Mesothelial cell of epicardium (in vitro differentiated cells): ENCODE data around the gene MTOR. TPM values are rescaled to one million over a fixed set of nuclear protein-coding genes. Genes with fewer than 3 reads are reported as not detected.

Experiments used
- DNase-seq, 2 experiments: peaks; one replicate each; pipeline ENCODE4 v3.0.0; 2021; ENCODE audit warnings: low spot score in 2 of 2; ENCODE audit not compliant: unreplicated experiment in 2 of 2
- H3K27ac Mint-ChIP-seq: 2 replicates; pipeline ENCODE4 v1.8.0; 2021; ENCODE audit warnings: mixed read lengths
- H3K27me3 Mint-ChIP-seq: 2 replicates; pipeline ENCODE4 v1.8.0; 2021; ENCODE audit warnings: low read depth, mixed read lengths
- H3K36me3 Mint-ChIP-seq: 2 replicates; pipeline ENCODE4 v1.8.0; 2021; ENCODE audit warnings: mixed read lengths
- H3K4me1 Mint-ChIP-seq: 2 replicates; pipeline ENCODE4 v1.8.0; 2021; ENCODE audit warnings: mixed read lengths
- H3K4me3 Mint-ChIP-seq: 2 replicates; pipeline ENCODE4 v1.8.0; 2021; ENCODE audit warnings: mild to moderate bottlenecking, moderate library complexity, mixed read lengths
- H3K9me3 Mint-ChIP-seq: 2 replicates; pipeline ENCODE4 v1.8.0; 2021; ENCODE audit warnings: mixed read lengths
- total RNA-seq: library from RNA; stranded (reverse); gene quantifications from 3 replicates; pipeline ENCODE4 v1.2.1, GENCODE V29; 2021
- TF ChIP-seq, protein P1 (sequence below): fragments of 200-600 bp; sonication (generic); IDR thresholded peaks from one replicate; pipeline ENCODE4 v1.5.0; 2021; ENCODE audit warnings: antibody characterized with exemption; ENCODE audit not compliant: unreplicated experiment

Gene MTOR
- total RNA-seq, 1 donor from 2014 or later: 49.3 TPM

GRCh38 chr1:11266268-11267074 is 4.1 kb upstream of the MTOR start:
- TF ChIP-seq, protein P1, sequence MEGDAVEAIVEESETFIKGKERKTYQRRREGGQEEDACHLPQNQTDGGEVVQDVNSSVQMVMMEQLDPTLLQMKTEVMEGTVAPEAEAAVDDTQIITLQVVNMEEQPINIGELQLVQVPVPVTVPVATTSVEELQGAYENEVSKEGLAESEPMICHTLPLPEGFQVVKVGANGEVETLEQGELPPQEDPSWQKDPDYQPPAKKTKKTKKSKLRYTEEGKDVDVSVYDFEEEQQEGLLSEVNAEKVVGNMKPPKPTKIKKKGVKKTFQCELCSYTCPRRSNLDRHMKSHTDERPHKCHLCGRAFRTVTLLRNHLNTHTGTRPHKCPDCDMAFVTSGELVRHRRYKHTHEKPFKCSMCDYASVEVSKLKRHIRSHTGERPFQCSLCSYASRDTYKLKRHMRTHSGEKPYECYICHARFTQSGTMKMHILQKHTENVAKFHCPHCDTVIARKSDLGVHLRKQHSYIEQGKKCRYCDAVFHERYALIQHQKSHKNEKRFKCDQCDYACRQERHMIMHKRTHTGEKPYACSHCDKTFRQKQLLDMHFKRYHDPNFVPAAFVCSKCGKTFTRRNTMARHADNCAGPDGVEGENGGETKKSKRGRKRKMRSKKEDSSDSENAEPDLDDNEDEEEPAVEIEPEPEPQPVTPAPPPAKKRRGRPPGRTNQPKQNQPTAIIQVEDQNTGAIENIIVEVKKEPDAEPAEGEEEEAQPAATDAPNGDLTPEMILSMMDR: no peak
- Mint-ChIP-seq H3K36me3 (no peaks in the 10 kb centered on the region), H3K27me3 (peaks cover 3% of the 10 kb centered on the region), H3K4me1 (peaks cover 9% of the 10 kb centered on the region), H3K27ac (no peak overlapping the region), H3K4me3 (no peak overlapping the region), H3K9me3 (no peaks in the 10 kb centered on the region)
- no peak for DNase-seq

GRCh38 chr1:11256299-11256698 is 6.1 kb downstream of the MTOR start:
- peaks cover under 1% of the 10 kb centered on the region for H3K4me1 Mint-ChIP-seq
- H3K27me3 Mint-ChIP-seq: no peaks in the 10 kb centered on the region
- no peak overlapping the region for H3K4me3 Mint-ChIP-seq
- H3K9me3 Mint-ChIP-seq: no peaks in the 10 kb centered on the region
- H3K36me3 Mint-ChIP-seq: peaks cover 51% of the 10 kb centered on the region
- no peak for DNase-seq
- TF ChIP-seq, protein P1: no peak
- no peak overlapping the region for H3K27ac Mint-ChIP-seq

DNA sequence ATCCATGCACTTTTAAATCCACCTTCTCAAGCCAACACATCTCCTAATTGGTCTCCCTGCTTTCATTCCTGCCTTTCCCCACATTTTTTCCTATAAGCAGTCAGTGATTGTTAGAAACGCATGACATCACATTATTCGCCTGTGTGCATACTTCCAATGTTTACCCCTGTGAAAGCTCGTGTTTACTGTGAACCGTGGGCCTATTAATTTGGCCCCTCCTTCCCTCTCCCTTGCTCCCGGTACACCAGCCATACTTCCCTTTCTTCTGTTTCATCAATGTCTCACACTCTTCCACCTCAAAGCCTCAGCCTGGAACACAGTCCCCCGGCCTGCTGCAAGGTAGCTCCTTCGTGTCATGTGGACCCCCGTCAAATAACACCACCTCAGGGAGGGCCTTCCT is 9.1 kb downstream of the MTOR start:
- Mint-ChIP-seq H3K4me3 (no peak overlapping the region), H3K9me3 (peaks cover 10% of the 10 kb centered on the region), H3K27ac (no peak overlapping the region), H3K27me3 (no peaks in the 10 kb centered on the region), H3K36me3 (peaks cover 55% of the 10 kb centered on the region), H3K4me1 (no peaks in the 10 kb centered on the region)
- DNase-seq: no peak
- TF ChIP-seq, protein P1: no peak

DNA sequence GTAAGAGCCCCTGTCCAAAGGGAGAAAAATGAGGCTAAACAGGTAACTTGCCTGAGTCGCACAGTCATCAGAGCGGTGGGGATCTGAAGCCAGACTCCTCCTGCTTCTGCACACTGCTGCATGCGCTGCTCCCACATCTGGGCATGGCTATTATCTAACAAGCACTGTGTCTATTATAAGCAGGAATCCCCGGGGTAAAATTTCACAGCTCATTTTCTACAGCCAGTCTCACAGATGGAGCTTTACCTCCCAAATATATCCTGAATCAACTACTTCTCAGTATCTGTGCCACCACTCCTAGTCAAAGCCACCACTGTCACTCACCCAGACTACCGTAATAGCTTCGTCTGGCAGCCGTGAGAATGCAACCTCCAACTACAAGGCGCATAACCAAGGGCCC is 9.8 kb downstream of the MTOR start:
- Mint-ChIP-seq H3K4me1 (no peaks in the 10 kb centered on the region), H3K27me3 (no peaks in the 10 kb centered on the region), H3K27ac (no peak overlapping the region), H3K36me3 (peaks cover 57% of the 10 kb centered on the region), H3K9me3 (peaks cover 10% of the 10 kb centered on the region), H3K4me3 (no peak overlapping the region)
- TF ChIP-seq, protein P1: no peak
- no peak for DNase-seq

DNA sequence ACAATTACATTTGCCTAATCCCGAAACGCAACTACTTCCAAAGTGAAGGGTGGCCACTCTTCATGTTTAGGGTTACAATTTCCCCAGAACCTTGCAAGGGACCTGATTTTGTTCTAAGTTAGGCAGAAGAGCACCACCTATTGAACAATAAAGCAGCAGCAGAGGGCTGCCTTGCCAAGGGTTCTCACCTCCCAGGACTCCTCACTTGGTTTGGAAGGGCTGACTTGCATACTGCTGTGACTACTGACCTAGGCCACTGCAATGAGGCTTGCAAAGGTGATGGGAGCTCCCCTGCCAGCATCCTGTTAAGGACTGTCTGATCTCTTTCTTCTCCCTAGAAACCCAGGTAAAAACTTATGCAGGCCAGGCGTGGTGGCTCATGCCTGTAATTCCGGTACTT is 14.2 kb downstream of the MTOR start:
- Mint-ChIP-seq H3K4me1 (no peaks in the 10 kb centered on the region), H3K27me3 (no peaks in the 10 kb centered on the region), H3K36me3 (peaks cover 43% of the 10 kb centered on the region), H3K9me3 (peaks cover 10% of the 10 kb centered on the region), H3K4me3 (no peak overlapping the region), H3K27ac (no peak overlapping the region)
- TF ChIP-seq, protein P1: no peak
- DNase-seq: no peak
